ENCODE results near the gene CTBS. TPM values are rescaled to one million over a fixed set of nuclear protein-coding genes. Genes with fewer than 3 reads are reported as not detected.

Gene CTBS
- total RNA-seq, 1 experiment from 2014 or later = 47.7 TPM

DNA sequence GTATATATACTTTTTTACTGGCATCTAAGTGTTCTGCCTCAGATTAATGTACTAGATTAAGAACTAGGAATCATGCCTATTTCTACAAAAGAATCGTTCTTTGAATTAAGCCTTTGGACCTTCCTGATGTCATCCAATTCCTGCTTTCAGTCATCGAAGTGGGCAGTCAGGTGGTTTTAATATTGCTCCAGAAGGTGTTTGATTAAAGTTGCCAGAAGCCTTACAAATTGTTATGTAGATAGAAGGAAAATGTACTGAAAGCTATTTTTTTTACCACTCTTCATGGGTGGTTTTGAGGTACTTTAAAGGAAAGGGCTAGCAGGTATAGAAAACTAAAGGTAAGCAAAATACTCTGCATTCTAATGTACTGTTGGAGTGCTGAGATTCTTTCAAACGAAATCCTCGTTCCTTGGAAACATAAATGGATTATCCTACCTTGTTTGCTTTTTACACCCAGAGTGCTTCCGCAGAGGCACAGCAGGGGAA, 716 bp downstream of the CTBS start:
- Histone ChIP-seq H3K9me3 (ENCODE audit: control insufficient read depth, insufficient read depth, low read depth, low read length) (no peaks in the 10 kb centered on the region), H3K4me1 (ENCODE audit: control insufficient read depth, insufficient read depth, low read length) (peaks cover 33% of the 10 kb centered on the region), H3K27me3 (ENCODE audit: control insufficient read depth, insufficient read depth, low read length) (no peaks in the 10 kb centered on the region), H3K27ac (ENCODE audit: low read length) (peak overlapping the region; percentile 98), H3K36me3 (ENCODE audit: control insufficient read depth, insufficient read depth, low read length) (0 out of 2 replicates have a peak, but pooled peaks cover 5% of the 10 kb centered on the region), H3K4me3 (ENCODE audit: low read depth in 2 of 2, low read length in 2 of 2) (peak overlapping the region; percentile 66 to 81)
- ATAC-seq (no peak), DNase-seq (ENCODE audit: low read depth, low spot score) (no peak)
- intact Hi-C loops (cut with micrococcal nuclease; ENCODE audit: unreplicated experiment) = loop anchor here (2.0 kb wide), 1 partner anchor 67 kb away; the partner anchor contains the start of genes GNG5 and SPATA1
- BruUV-seq (replicated peaks) = no TSS peak
- ChIA-PET CTCF (interaction anchor here (1.0 to 1.4 kb wide), 3 partner anchors 13 to 47 kb away, joined by 3 to 4 read pairs (median 4); no protein-coding TSS in a partner anchor), POLR2A (interaction anchor here (0.7 to 2.1 kb wide), 6 partner anchors 17 to 404 kb away, joined by 3 to 11 read pairs (median 5); partner anchors contain the start of genes GNG5 and SPATA1)
- in situ Hi-C loops (cut with HindIII; ENCODE audit: low pct_unique_long_range_greater_than_20kb, low sequenced_read_pairs) = no loop called here
- TF ChIP-seq, protein P1, sequence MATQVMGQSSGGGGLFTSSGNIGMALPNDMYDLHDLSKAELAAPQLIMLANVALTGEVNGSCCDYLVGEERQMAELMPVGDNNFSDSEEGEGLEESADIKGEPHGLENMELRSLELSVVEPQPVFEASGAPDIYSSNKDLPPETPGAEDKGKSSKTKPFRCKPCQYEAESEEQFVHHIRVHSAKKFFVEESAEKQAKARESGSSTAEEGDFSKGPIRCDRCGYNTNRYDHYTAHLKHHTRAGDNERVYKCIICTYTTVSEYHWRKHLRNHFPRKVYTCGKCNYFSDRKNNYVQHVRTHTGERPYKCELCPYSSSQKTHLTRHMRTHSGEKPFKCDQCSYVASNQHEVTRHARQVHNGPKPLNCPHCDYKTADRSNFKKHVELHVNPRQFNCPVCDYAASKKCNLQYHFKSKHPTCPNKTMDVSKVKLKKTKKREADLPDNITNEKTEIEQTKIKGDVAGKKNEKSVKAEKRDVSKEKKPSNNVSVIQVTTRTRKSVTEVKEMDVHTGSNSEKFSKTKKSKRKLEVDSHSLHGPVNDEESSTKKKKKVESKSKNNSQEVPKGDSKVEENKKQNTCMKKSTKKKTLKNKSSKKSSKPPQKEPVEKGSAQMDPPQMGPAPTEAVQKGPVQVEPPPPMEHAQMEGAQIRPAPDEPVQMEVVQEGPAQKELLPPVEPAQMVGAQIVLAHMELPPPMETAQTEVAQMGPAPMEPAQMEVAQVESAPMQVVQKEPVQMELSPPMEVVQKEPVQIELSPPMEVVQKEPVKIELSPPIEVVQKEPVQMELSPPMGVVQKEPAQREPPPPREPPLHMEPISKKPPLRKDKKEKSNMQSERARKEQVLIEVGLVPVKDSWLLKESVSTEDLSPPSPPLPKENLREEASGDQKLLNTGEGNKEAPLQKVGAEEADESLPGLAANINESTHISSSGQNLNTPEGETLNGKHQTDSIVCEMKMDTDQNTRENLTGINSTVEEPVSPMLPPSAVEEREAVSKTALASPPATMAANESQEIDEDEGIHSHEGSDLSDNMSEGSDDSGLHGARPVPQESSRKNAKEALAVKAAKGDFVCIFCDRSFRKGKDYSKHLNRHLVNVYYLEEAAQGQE (IDR thresholded peaks at IDR 0.05; ENCODE audit: insufficient read depth in 1 of 2, low read depth in 2 of 2, low read length in 1 of 2) = no peak
- TF ChIP-seq, protein P2, sequence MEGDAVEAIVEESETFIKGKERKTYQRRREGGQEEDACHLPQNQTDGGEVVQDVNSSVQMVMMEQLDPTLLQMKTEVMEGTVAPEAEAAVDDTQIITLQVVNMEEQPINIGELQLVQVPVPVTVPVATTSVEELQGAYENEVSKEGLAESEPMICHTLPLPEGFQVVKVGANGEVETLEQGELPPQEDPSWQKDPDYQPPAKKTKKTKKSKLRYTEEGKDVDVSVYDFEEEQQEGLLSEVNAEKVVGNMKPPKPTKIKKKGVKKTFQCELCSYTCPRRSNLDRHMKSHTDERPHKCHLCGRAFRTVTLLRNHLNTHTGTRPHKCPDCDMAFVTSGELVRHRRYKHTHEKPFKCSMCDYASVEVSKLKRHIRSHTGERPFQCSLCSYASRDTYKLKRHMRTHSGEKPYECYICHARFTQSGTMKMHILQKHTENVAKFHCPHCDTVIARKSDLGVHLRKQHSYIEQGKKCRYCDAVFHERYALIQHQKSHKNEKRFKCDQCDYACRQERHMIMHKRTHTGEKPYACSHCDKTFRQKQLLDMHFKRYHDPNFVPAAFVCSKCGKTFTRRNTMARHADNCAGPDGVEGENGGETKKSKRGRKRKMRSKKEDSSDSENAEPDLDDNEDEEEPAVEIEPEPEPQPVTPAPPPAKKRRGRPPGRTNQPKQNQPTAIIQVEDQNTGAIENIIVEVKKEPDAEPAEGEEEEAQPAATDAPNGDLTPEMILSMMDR (IDR thresholded peaks at IDR 0.05) = no peak
- no peak for TF ChIP-seq POLR2AphosphoS5 (IDR thresholded peaks at IDR 0.05; ENCODE audit: low read depth, low read length)
- no peak for TF ChIP-seq TCF7L2 (IDR thresholded peaks at IDR 0.05; ENCODE audit: low read depth, low read length)
- TF ChIP-seq SIN3A (IDR thresholded peaks at IDR 0.05; ENCODE audit: borderline replicate concordance, insufficient read depth, low read depth, low read length) = no peak

DNA sequence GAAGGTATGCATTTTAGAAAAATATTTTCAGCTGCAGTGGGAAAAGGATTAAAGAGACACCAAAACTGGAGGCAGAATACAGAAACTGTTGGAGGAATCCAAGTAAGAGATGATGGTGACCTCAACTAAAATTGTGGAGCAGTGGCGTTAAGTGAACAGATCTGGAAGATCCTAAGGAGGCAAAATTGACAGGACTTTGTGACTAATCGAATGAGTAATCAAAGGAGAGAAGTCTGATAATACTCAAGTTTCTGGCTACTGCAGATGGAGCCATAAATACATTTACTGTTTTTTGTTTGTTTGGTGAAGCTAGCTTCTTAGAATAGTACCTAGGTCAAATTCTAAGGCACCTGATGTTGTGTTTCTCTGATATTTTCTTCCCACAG, 3.1 kb downstream of the CTBS start:
- ChIA-PET CTCF (no interaction called here), POLR2A (no interaction called here)
- H3K9me3 ChIP-seq (ENCODE audit: control insufficient read depth, insufficient read depth, low read depth, low read length) = no peaks in the 10 kb centered on the region
- BruUV-seq (replicated peaks) = no TSS peak
- TF ChIP-seq, protein P1 (IDR thresholded peaks at IDR 0.05; ENCODE audit: insufficient read depth in 1 of 2, low read depth in 2 of 2, low read length in 1 of 2) = no peak
- no peak for TF ChIP-seq POLR2AphosphoS5 (IDR thresholded peaks at IDR 0.05; ENCODE audit: low read depth, low read length)
- no peak for TF ChIP-seq SIN3A (IDR thresholded peaks at IDR 0.05; ENCODE audit: borderline replicate concordance, insufficient read depth, low read depth, low read length)
- TF ChIP-seq, protein P2 (IDR thresholded peaks at IDR 0.05) = no peak
- TF ChIP-seq TCF7L2 (IDR thresholded peaks at IDR 0.05; ENCODE audit: low read depth, low read length) = no peak
- ATAC-seq (no peak), DNase-seq (ENCODE audit: low read depth, low spot score) (no peak)
- H3K4me1 ChIP-seq (ENCODE audit: control insufficient read depth, insufficient read depth, low read length) = peaks cover 33% of the 10 kb centered on the region
- H3K36me3 ChIP-seq (ENCODE audit: control insufficient read depth, insufficient read depth, low read length) = 0 out of 2 replicates have a peak, but pooled peaks cover 5% of the 10 kb centered on the region
- H3K27me3 ChIP-seq (ENCODE audit: control insufficient read depth, insufficient read depth, low read length) = no peaks in the 10 kb centered on the region
- no peak overlapping the region for H3K4me3 ChIP-seq (ENCODE audit: low read depth in 2 of 2, low read length in 2 of 2)
- intact Hi-C loops (cut with micrococcal nuclease; ENCODE audit: unreplicated experiment) (no loop called here), in situ Hi-C loops (cut with HindIII; ENCODE audit: low pct_unique_long_range_greater_than_20kb, low sequenced_read_pairs) (no loop called here)
- H3K27ac ChIP-seq (ENCODE audit: low read length) = no peak overlapping the region; the same call in 1 of the 2 replicates

All from Panc1 (cell line).